Stimulated activated CD8-positive, alpha-beta memory T cell treated with anti-CD3 and anti-CD28 coated beads, Interleukin-15, amount 100 ng/mL, for 48 hours (primary cell): ENCODE results near the gene CDH4.
"Not testable (repeated sequence)": the region's sequence is repeated elsewhere in the genome, so short reads cannot be mapped to it uniquely, and the experiment has no call there.

Experiments
- DNase-seq, 2 donors: peaks; one replicate each; pipeline ENCODE4 v3.0.0-alpha.2; 2020; ENCODE audit warnings: low read depth in 2 of 2

The CDH4 gene

GRCh38 chr20:61956396-61957342, 704.6 kb downstream of the CDH4 start:
- DNase-seq, result no peak

GRCh38 chr20:61957961-61958715, 706.1 kb downstream of the CDH4 start:
- DNase-seq, result no peak

GRCh38 chr20:61958773-61959700, 707.0 kb downstream of the CDH4 start:
- DNase-seq, result no peak

- DNase-seq, result no peak
Measured at GRCh38 chr20:61960836-61961235, 708.8 kb downstream of the CDH4 start.

- DNase-seq, result no peak
Measured at GRCh38 chr20:61963149-61963548, 711.1 kb downstream of the CDH4 start.

GRCh38 chr20:61963885-61964674, 712.0 kb downstream of the CDH4 start:
- DNase-seq, result no peak

GRCh38 chr20:61964675-61965605, 712.9 kb downstream of the CDH4 start:
- no peak for DNase-seq

- DNase-seq, result no peak
Measured at GRCh38 chr20:61965606-61966491, 713.8 kb downstream of the CDH4 start.

GRCh38 chr20:61966492-61967244, 714.6 kb downstream of the CDH4 start:
- DNase-seq, result no peak

- DNase-seq, result no peak
Measured at GRCh38 chr20:61967300-61967699, 715.2 kb downstream of the CDH4 start.

GRCh38 chr20:61968036-61968810, 716.2 kb downstream of the CDH4 start:
- no peak for DNase-seq

GRCh38 chr20:61968932-61969331, 716.9 kb downstream of the CDH4 start:
- DNase-seq, result no peak

GRCh38 chr20:61969806-61970205, 717.7 kb downstream of the CDH4 start:
- no peak for DNase-seq

- no peak for DNase-seq
Measured at GRCh38 chr20:61970357-61970756, 718.3 kb downstream of the CDH4 start.

- DNase-seq, result not testable (repeated sequence)
Measured at GRCh38 chr20:61971595-61971994, 719.5 kb downstream of the CDH4 start.

GRCh38 chr20:61972636-61973508, 720.8 kb downstream of the CDH4 start:
- DNase-seq, result no peak
